IMR-90 (cell line): Measurements from ENCODE around the gene CSPG5. TPM values are rescaled to one million over a fixed set of nuclear protein-coding genes. Genes with fewer than 3 reads are reported as not detected.

Experiments
- ATAC-seq: fragments of 200-7000 bp; cut with Tn5 transposase; 2 replicates; pipeline ENCODE4 v1.9.1; 2020; ENCODE audit warnings: low read depth, mild to moderate bottlenecking, moderate library complexity
- Bru-seq: library from RNA; stranded (reverse); fragments of 400-500 nt; gene quantifications from one replicate; lab custom pipeline; 2021; lab: Mats Ljungman, UMichigan
- BruChase-seq, 2 experiments: library from RNA; stranded (reverse); fragments of 400-500 nt; gene quantifications; one replicate each; lab custom pipeline; 2021; lab: Mats Ljungman, UMichigan
- BruUV-seq: library from RNA; stranded (reverse); fragments of 400-500 nt; replicated peaks from 2 replicates; lab custom pipeline; 2021; lab: Mats Ljungman, UMichigan
- CTCF ChIA-PET: fragments of 300-600 bp; formaldehyde crosslinking; extraction: SDS; loops from one replicate; lab custom pipeline; 2021; ENCODE audit warnings: antibody characterized with exemption; lab: Yijun Ruan, JAX
- POLR2A ChIA-PET: fragments of 300-600 bp; sonication (Branson Sonifier 250); formaldehyde crosslinking; loops from one replicate; lab custom pipeline; 2022; ENCODE audit warnings: antibody characterized with exemption; ENCODE audit not compliant: unreplicated experiment; lab: Charles Lee
- DNase-seq: peaks from one replicate; pipeline ENCODE4 v3.0.0; 2013
- H2AFZ ChIP-seq: replicated peaks from 2 replicates; pipeline ENCODE3; 2013; ENCODE audit warnings: low read length, mild to moderate bottlenecking; ENCODE audit not compliant: poor library complexity
- H2AK5ac ChIP-seq: 2 replicates; pipeline ENCODE4 v1.6.1; 2013; ENCODE audit warnings: low read depth, low read length, inconsistent platforms
- H2AK9ac ChIP-seq: replicated peaks from 2 replicates; pipeline ENCODE3; 2013; ENCODE audit warnings: mild to moderate bottlenecking, low read depth, low read length, moderate library complexity; ENCODE audit not compliant: poor library complexity
- H2BK120ac ChIP-seq: 2 replicates; pipeline ENCODE4 v1.6.1; 2013; ENCODE audit warnings: low read depth, low read length, inconsistent platforms
- H2BK15ac ChIP-seq: 3 replicates; pipeline ENCODE4 v1.6.1; 2013; ENCODE audit warnings: low read depth, low read length, inconsistent platforms
- H2BK20ac ChIP-seq: 2 replicates; pipeline ENCODE4 v1.6.1; 2013; ENCODE audit warnings: low read depth, mild to moderate bottlenecking, inconsistent platforms, low read length, moderate library complexity
- H2BK5ac ChIP-seq: 2 replicates; pipeline ENCODE4 v1.6.1; 2013; ENCODE audit warnings: mild to moderate bottlenecking, low read depth, low read length, inconsistent platforms; ENCODE audit not compliant: poor library complexity, severe bottlenecking
- H3K14ac ChIP-seq: replicated peaks from 2 replicates; pipeline ENCODE4 v1.6.1; 2013; ENCODE audit warnings: low read depth, low read length, inconsistent platforms
- H3K18ac ChIP-seq: 2 replicates; pipeline ENCODE4 v1.6.1; 2013; ENCODE audit warnings: low read depth, low read length, control low read depth
- H3K23ac ChIP-seq: 2 replicates; pipeline ENCODE4 v1.6.1; 2013; ENCODE audit warnings: low read depth, low read length, inconsistent platforms
- H3K27ac ChIP-seq: 2 replicates; pipeline ENCODE4 v1.5.1; 2013; ENCODE audit warnings: mild to moderate bottlenecking, control low read depth, low read length; ENCODE audit not compliant: insufficient read depth
- H3K27me3 ChIP-seq: 2 replicates; pipeline ENCODE4 v1.6.1; 2013; ENCODE audit warnings: low read length; ENCODE audit not compliant: control insufficient read depth, insufficient read depth
- H3K36me3 ChIP-seq: 2 replicates; pipeline ENCODE4 v1.6.1; 2013; ENCODE audit warnings: low read length, mixed read lengths; ENCODE audit not compliant: control insufficient read depth, insufficient read depth
- H3K4ac ChIP-seq: 2 replicates; pipeline ENCODE4 v1.6.1; 2013; ENCODE audit warnings: low read depth, low read length, inconsistent platforms
- H3K4me1 ChIP-seq: 2 replicates; pipeline ENCODE4 v1.6.1; 2013; ENCODE audit warnings: low read length, mixed read lengths; ENCODE audit not compliant: control insufficient read depth, insufficient read depth
- H3K4me2 ChIP-seq: 2 replicates; pipeline ENCODE4 v1.6.1; 2013; ENCODE audit warnings: low read depth, mild to moderate bottlenecking, control low read depth, low read length, moderate library complexity
- H3K4me3 ChIP-seq: 2 replicates; pipeline ENCODE4 v1.5.1; 2013; ENCODE audit warnings: low read depth, mild to moderate bottlenecking, control low read depth, low read length, moderate library complexity; ENCODE audit not compliant: insufficient read depth
- H3K56ac ChIP-seq: 2 replicates; pipeline ENCODE4 v1.6.1; 2013; ENCODE audit warnings: low read length, inconsistent platforms; ENCODE audit not compliant: insufficient read depth; ENCODE audit errors: extremely low read depth
- H3K79me1 ChIP-seq, 2 experiments: 2 replicates each; pipeline ENCODE4 v1.6.1; 2013; ENCODE audit warnings: low read length in 2 of 2, inconsistent platforms in 1 of 2, low read depth in 1 of 2
- H3K9ac ChIP-seq: 2 replicates; pipeline ENCODE4 v1.6.1; 2013; ENCODE audit warnings: low read depth, low read length, control low read depth
- H3K9me1 ChIP-seq: 2 replicates; pipeline ENCODE4 v1.6.1; 2013; ENCODE audit warnings: low read length, inconsistent platforms; ENCODE audit not compliant: insufficient read depth
- H3K9me3 ChIP-seq: 2 replicates; pipeline ENCODE4 v1.6.1; 2013; ENCODE audit warnings: low read length; ENCODE audit not compliant: control insufficient read depth, insufficient read depth
- H4K20me1 ChIP-seq: 2 replicates; pipeline ENCODE4 v1.6.1; 2013; ENCODE audit warnings: low read length, inconsistent platforms; ENCODE audit not compliant: insufficient read depth
- H4K5ac ChIP-seq: 2 replicates; pipeline ENCODE4 v1.6.1; 2013; ENCODE audit warnings: mild to moderate bottlenecking, low read depth, low read length, control low read depth
- H4K8ac ChIP-seq, 2 experiments: 2 replicates each; pipeline ENCODE4 v1.6.1; 2013; ENCODE audit warnings: low read depth in 2 of 2, low read length in 2 of 2, control low read depth in 1 of 2, inconsistent platforms in 1 of 2
- H4K91ac ChIP-seq: 2 replicates; pipeline ENCODE4 v1.6.1; 2013; ENCODE audit warnings: low read depth, low read length, inconsistent platforms; ENCODE audit not compliant: insufficient read depth
- BHLHE40 ChIP-seq: fragments of 150-350 bp; IDR thresholded peaks from 2 replicates; pipeline ENCODE4 v1.6.1; 2016; ENCODE audit warnings: mild to moderate bottlenecking, low read depth, low read length
- CEBPB ChIP-seq: IDR thresholded peaks from 2 replicates; pipeline ENCODE4 v1.6.1; 2012; ENCODE audit warnings: low read depth, low read length, improper control_type of control experiment
- CHD1 ChIP-seq: IDR thresholded peaks from 2 replicates; pipeline ENCODE4 v1.6.1; 2012; ENCODE audit warnings: low read depth, low read length, improper control_type of control experiment
- FOS ChIP-seq: fragments of 150-350 bp; IDR thresholded peaks from 2 replicates; pipeline ENCODE4 v1.6.1; 2016; ENCODE audit warnings: low read depth, low read length
- MAZ ChIP-seq: IDR thresholded peaks from 2 replicates; pipeline ENCODE4 v1.6.1; 2012; ENCODE audit warnings: low read depth, mild to moderate bottlenecking, low read length, improper control_type of control experiment, moderate library complexity, borderline replicate concordance
- MXI1 ChIP-seq: IDR thresholded peaks from 2 replicates; pipeline ENCODE4 v1.6.1; 2012; ENCODE audit warnings: low read depth, mild to moderate bottlenecking, low read length, moderate library complexity, borderline replicate concordance
- NFE2L2 ChIP-seq: fragments of 150-350 bp; IDR thresholded peaks from 2 replicates; pipeline ENCODE4 v1.6.1; 2016; ENCODE audit warnings: low read depth, mild to moderate bottlenecking, low read length
- RAD21 ChIP-seq: IDR thresholded peaks from 2 replicates; pipeline ENCODE4 v1.6.1; 2012; ENCODE audit warnings: low read length, improper control_type of control experiment
- RFX5 ChIP-seq: IDR thresholded peaks from 2 replicates; pipeline ENCODE4 v1.8.0; 2012; ENCODE audit warnings: low read depth, mild to moderate bottlenecking, low read length, moderate library complexity
- WGBS, 2 experiments: methylation state at CpG; one replicate each; pipeline versions ENCODE4 v1.1.5 to v1.1.7; 2013; ENCODE audit warnings: missing lambda C conversion rate in 2 of 2; ENCODE audit not compliant: insufficient read length in 1 of 2; ENCODE audit errors: extremely low coverage in 2 of 2; 5-methylcytosine and 5-hydroxymethylcytosine counted together
- dilution Hi-C: fragments of 300-500 bp; cut with HindIII; formaldehyde crosslinking; loops from one replicate; pipeline ENCODE4 v1.14.3; 2018; ENCODE audit warnings: low sequenced_read_pairs; ENCODE audit not compliant: unreplicated experiment
- in situ Hi-C: fragments of 300-500 bp; cut with MboI; formaldehyde crosslinking; loops from 3 replicates; pipeline ENCODE4 v1.14.3; 2019; ENCODE audit warnings: low sequenced_read_pairs, inconsistent platforms, mixed read lengths
- intact Hi-C: fragments of 100-400 bp; cut with micrococcal nuclease; formaldehyde crosslinking; loops from 2 replicates; pipeline ENCODE4 v1.10.0; 2022
- long read RNA-seq: library from polyadenylated mRNA; unstranded; transcript quantifications from one replicate; pipeline ENCODE4 v2.0.0, GENCODE V29; 2021; ENCODE audit not compliant: unreplicated experiment
- polyA plus RNA-seq, 3 experiments: library from polyadenylated mRNA; depleted of rRNA; stranded (reverse); fragments of >200 nt; gene quantifications; 2 replicates each; pipeline ENCODE4 v1.2.3, GENCODE V29; 2012; ENCODE audit warnings: low replicate concordance in 1 of 3
- total RNA-seq: library from RNA; depleted of rRNA; stranded (reverse); fragments of >200 nt; gene quantifications from 2 replicates; pipeline ENCODE4 v1.2.3, GENCODE V29; 2012; rRNA removed
- TF ChIP-seq, protein P1 (sequence below): fragments of 150-350 bp; IDR thresholded peaks from 2 replicates; pipeline ENCODE4 v1.6.1; 2017; ENCODE audit warnings: mild to moderate bottlenecking, antibody characterized with exemption, low read length, low read depth
- TF ChIP-seq, protein P2 (sequence below): fragments of 150-350 bp; IDR thresholded peaks from 2 replicates; pipeline ENCODE4 v1.6.1; 2016; ENCODE audit warnings: low read depth, mild to moderate bottlenecking, low read length, moderate library complexity, borderline replicate concordance

Gene CSPG5, protein sequence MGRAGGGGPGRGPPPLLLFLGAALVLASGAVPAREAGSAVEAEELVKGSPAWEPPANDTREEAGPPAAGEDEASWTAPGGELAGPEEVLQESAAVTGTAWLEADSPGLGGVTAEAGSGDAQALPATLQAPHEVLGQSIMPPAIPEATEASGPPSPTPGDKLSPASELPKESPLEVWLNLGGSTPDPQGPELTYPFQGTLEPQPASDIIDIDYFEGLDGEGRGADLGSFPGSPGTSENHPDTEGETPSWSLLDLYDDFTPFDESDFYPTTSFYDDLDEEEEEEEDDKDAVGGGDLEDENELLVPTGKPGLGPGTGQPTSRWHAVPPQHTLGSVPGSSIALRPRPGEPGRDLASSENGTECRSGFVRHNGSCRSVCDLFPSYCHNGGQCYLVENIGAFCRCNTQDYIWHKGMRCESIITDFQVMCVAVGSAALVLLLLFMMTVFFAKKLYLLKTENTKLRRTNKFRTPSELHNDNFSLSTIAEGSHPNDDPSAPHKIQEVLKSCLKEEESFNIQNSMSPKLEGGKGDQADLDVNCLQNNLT
- under 0.01 TPM in 2 replicates for total RNA-seq
- polyA plus RNA-seq (2012; rRNA removed) = 0.10 TPM in 2 replicates
- polyA plus RNA-seq (2012; cell fraction: cytosol; rRNA removed) = 0.06 and 0.13 TPM in 2 replicates
- 0.05 and 0.07 TPM in 2 replicates for polyA plus RNA-seq (2012; cell fraction: nucleus; rRNA removed; ENCODE audit: low replicate concordance)
- Bru-seq, nascent RNA = percentile 24 among the genes with signal in this experiment
- percentile 23 among the genes with signal in this experiment for BruChase-seq, experiment 1, labeled RNA remaining after a 6-hour chase
- BruChase-seq, experiment 2, labeled RNA remaining after a 2-hour chase = percentile 24 among the genes with signal in this experiment
- long read RNA-seq = 0 reads

DNA sequence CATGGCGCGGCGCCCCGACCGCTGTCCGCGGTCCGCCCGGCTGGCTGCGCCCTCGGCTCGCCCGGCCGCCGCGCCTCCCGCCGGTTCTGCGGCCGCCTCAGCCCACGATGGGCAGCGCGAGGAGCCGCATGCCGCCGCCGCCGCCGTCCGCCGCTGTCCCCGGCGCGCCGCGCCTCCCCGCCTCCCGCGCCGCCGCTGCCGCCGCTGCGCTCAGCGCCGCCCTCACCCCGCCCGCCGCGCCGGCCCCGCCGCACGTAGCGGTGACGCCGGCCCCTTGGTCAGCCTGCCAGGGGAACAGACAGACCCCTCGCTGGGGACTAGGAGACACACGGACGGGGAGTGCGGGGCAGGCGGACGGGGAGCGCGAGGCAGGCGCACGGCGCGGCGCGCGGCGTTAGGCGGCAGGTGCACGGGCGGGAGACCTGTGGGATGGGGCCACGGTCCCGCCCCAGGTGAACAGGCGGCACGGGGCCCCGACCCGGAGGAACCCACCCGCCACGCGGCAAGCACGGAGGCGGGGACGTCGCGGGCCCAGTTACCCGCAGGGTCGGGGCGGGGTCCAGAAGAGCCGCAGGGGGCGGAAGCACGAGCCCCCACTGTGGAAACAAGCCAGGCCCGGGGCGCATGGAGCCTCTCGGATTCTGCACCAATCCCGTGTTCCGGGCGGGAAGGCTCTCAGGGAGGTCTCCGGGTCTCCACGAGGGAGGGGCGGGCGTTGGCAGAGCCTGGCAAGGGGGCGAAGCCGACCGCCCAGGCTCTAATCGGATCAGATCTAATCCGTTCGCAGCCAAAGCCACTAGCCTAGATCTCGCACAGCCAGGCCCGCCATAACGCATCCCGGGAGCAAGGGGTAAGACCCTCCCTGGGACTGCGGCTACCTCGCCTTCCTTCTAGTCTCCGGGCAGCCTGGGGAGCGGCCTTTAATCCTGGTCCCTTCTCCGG is at the start of gene CSPG5:
Gene CSPG5 (minus strand): TSS at position 175 of the 942 bp plus-strand sequence. CDS start 172 bp downstream, at position 3.
- H4K8ac ChIP-seq = no peak within 1 kb of the TSS
- no peak within 1 kb of the TSS for H3K23ac ChIP-seq
- H3K9me1 ChIP-seq = no peaks in the 10 kb centered on the region; the same call in none of the 2 replicates
- H3K27ac ChIP-seq = no peak within 1 kb of the TSS
- no peak within 1 kb of the TSS for H3K9ac ChIP-seq
- no peak within 1 kb of the TSS for H2BK5ac ChIP-seq
- no peak within 1 kb of the TSS for H4K5ac ChIP-seq
- H3K9me3 ChIP-seq = no peaks in the 10 kb centered on the region
- BruUV-seq = no TSS peak
- no peak within 1 kb of the TSS for H4K91ac ChIP-seq
- POLR2A ChIA-PET = no interaction called here
- dilution Hi-C loops = no loop called here
- peaks cover 6% of the 10 kb centered on the region for H4K20me1 ChIP-seq
- peak within 1 kb of the TSS; percentile 48 for H3K4me3 ChIP-seq
- CTCF ChIA-PET = no interaction called here
- no peak within 1 kb of the TSS for H3K18ac ChIP-seq
- no peak for DNase-seq
- H2BK120ac ChIP-seq = no peak within 1 kb of the TSS
- ATAC-seq = peak; percentile 71
- no peak within 1 kb of the TSS for H2AK9ac ChIP-seq
- no peaks in the 10 kb centered on the region for H3K4me1 ChIP-seq
- in situ Hi-C loops = no loop called here
- no peak within 1 kb of the TSS for H2BK20ac ChIP-seq
- no peak within 1 kb of the TSS for H2BK15ac ChIP-seq
- no peaks in the 10 kb centered on the region for H3K36me3 ChIP-seq
- WGBS, 2 experiments = 5% methylated on average over 69 of the region's 121 CpGs; no CpG with 5 or more reads in 1 of the 2 experiments
- H3K56ac ChIP-seq = no peak within 1 kb of the TSS
- H3K14ac ChIP-seq = no peak within 1 kb of the TSS
- no peaks in the 10 kb centered on the region for H3K79me1 ChIP-seq
- H2AK5ac ChIP-seq = no peak within 1 kb of the TSS
- peak within 1 kb of the TSS; percentile 82 for H3K4me2 ChIP-seq
- peaks cover 33% of the 10 kb centered on the region for H3K27me3 ChIP-seq
- H2AFZ ChIP-seq = peak within 1 kb of the TSS; percentile 86
- H3K4ac ChIP-seq = no peak within 1 kb of the TSS
- intact Hi-C loops = no loop called here
- TF ChIP-seq, protein P1, sequence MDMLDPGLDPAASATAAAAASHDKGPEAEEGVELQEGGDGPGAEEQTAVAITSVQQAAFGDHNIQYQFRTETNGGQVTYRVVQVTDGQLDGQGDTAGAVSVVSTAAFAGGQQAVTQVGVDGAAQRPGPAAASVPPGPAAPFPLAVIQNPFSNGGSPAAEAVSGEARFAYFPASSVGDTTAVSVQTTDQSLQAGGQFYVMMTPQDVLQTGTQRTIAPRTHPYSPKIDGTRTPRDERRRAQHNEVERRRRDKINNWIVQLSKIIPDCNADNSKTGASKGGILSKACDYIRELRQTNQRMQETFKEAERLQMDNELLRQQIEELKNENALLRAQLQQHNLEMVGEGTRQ = no peak
- no peak for TF ChIP-seq NFE2L2
- no peak for TF ChIP-seq CHD1
- TF ChIP-seq, protein P2, sequence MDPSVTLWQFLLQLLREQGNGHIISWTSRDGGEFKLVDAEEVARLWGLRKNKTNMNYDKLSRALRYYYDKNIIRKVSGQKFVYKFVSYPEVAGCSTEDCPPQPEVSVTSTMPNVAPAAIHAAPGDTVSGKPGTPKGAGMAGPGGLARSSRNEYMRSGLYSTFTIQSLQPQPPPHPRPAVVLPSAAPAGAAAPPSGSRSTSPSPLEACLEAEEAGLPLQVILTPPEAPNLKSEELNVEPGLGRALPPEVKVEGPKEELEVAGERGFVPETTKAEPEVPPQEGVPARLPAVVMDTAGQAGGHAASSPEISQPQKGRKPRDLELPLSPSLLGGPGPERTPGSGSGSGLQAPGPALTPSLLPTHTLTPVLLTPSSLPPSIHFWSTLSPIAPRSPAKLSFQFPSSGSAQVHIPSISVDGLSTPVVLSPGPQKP = no peak
- TF ChIP-seq FOS = no peak
- no peak for TF ChIP-seq BHLHE40
- no peak for TF ChIP-seq MXI1
- no peak for TF ChIP-seq CEBPB
- TF ChIP-seq RFX5 = no peak
- no peak for TF ChIP-seq MAZ
- TF ChIP-seq RAD21 = no peak
